Mucosa of rectum (tissue), 2 donors: ENCODE measurements around the gene CPNE4.
"Not testable (repeated sequence)": the region's sequence is repeated elsewhere in the genome, so short reads cannot be mapped to it uniquely, and the experiment has no call there.

ENCODE experiments used
- H3K27ac ChIP-seq, 2 donors: one replicate each; pipeline ENCODE4 v1.7.0; 2013; ENCODE audit warnings: inconsistent platforms in 2 of 2, low read depth in 2 of 2, low read length in 2 of 2
- H3K27me3 ChIP-seq, 2 donors: one replicate each; pipeline ENCODE4 v1.7.0; 2013; ENCODE audit warnings: low read length in 2 of 2; ENCODE audit not compliant: control insufficient read depth in 2 of 2, insufficient read depth in 2 of 2
- H3K36me3 ChIP-seq, 2 donors: one replicate each; pipeline ENCODE4 v1.7.0; 2013; ENCODE audit warnings: low read length in 2 of 2; ENCODE audit not compliant: control insufficient read depth in 2 of 2, insufficient read depth in 2 of 2
- H3K4me1 ChIP-seq, 2 donors: one replicate each; pipeline ENCODE4 v1.7.0; 2013; ENCODE audit warnings: low read length in 2 of 2, mild to moderate bottlenecking in 1 of 2; ENCODE audit not compliant: control insufficient read depth in 2 of 2, insufficient read depth in 2 of 2
- H3K4me3 ChIP-seq, 2 donors: one replicate each; pipeline ENCODE4 v1.7.0; 2013; ENCODE audit warnings: low read length in 2 of 2
- H3K9ac ChIP-seq, 2 donors: one replicate each; pipeline ENCODE4 v1.7.0; 2013; ENCODE audit warnings: low read length in 2 of 2, low read depth in 1 of 2, mild to moderate bottlenecking in 1 of 2
- H3K9me3 ChIP-seq, 2 donors: one replicate each; pipeline ENCODE4 v1.7.0; 2013; ENCODE audit warnings: low read length in 2 of 2; ENCODE audit not compliant: control insufficient read depth in 2 of 2
- donor health status: healthy.
- donor health status: Normal muscosa, but diverticular disease.

CPNE4 gene

DNA sequence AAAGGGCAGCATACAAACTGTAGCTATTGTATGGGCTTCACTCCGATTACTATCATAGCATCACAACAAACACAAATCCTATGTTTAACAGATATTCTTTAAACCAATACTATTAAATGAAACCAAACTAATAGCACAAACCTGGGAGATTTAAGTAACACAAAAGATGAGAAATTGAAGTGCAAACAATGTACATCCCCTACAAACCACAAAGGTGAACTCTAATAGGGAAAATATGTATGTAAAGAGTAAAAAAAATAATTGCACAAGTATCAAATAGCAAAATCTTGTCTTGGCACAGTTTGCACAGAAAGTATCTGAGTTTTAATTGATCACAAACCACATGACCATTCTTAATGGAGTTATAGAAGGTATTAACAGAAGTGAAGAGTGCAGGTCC is 138.5 kb downstream of the CPNE4 start:
- H3K27me3 ChIP-seq = no peaks in the 10 kb centered on the region
- no peak overlapping the region for H3K9ac ChIP-seq
- no peaks in the 10 kb centered on the region for H3K36me3 ChIP-seq
- H3K27ac ChIP-seq = no peak overlapping the region
- H3K4me3 ChIP-seq = no peak overlapping the region
- no peaks in the 10 kb centered on the region for H3K4me1 ChIP-seq
- H3K9me3 ChIP-seq = no peaks in the 10 kb centered on the region

DNA sequence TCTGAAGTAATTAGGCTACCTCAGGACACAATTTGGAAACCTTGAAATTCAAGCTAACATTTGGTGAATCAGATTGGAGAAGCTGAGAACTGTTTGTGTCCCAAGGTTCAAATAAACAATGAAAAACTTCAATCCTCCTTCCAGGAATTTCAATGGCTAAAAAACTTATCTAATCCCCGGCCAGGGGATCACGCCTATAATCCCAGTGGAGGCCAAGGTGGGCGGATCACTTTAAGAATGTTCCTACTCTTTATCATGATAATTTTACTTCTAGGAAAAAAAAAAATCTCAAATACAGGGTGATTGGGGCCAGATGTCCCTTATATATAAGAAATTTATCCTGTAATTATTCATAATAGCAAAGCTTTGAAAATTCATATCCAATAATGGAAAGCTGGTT is 139.0 kb downstream of the CPNE4 start:
- H3K27me3 ChIP-seq = no peaks in the 10 kb centered on the region

DNA sequence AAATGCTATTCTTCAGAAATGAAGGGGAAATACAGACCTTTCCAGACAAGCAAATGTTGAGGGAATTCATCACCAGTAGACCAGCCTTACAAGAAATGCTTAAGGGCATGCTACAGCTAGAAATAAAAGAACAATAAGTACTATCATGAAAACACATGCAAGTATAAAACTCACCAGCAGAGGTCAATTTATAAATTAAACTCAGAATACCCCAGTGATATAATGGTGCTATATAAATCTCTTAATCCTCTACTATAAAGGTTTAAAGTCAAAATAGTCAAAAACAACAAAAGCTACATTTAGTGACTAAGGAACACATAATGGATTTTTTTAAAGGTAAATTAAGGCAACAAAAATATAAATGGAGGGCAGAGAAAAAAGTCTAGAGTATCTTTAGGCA is 142.5 kb downstream of the CPNE4 start:
- H3K9ac ChIP-seq = no peak overlapping the region
- no peaks in the 10 kb centered on the region for H3K36me3 ChIP-seq
- no peak overlapping the region for H3K4me3 ChIP-seq
- H3K4me1 ChIP-seq = no peaks in the 10 kb centered on the region
- H3K9me3 ChIP-seq = no peaks in the 10 kb centered on the region
- H3K27ac ChIP-seq = no peak overlapping the region
- no peaks in the 10 kb centered on the region for H3K27me3 ChIP-seq

More for the DNA sequence above, 139.0 kb downstream of the CPNE4 start:
- no peaks in the 10 kb centered on the region for H3K9me3 ChIP-seq
- H3K4me1 ChIP-seq = no peaks in the 10 kb centered on the region
- H3K9ac ChIP-seq = no peak overlapping the region
- H3K27ac ChIP-seq = no peak overlapping the region
- H3K36me3 ChIP-seq = no peaks in the 10 kb centered on the region
- H3K4me3 ChIP-seq = no peak overlapping the region

DNA sequence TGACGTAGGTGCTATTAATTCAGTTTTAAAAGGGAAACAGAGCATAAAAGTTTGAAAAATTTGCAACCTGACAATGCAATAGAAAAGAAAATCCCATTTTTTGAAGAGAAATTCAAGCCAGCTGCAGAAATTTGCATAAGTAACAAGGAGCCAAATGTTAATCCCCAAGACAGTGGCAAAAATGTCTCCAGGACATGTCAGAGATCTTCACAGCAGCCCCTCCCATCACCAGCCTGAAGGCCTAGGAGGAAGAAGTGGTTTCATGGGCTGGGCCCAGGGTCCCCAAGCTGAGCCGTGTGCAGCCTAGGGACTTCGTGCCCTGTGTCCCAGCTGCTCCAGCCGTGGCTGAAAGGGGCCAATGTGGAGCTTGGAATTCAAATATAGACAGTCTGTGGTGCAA is 148.9 kb downstream of the CPNE4 start:
- not testable (repeated sequence) for H3K27ac ChIP-seq, H3K27me3 ChIP-seq, H3K4me1 ChIP-seq, H3K9ac ChIP-seq, H3K36me3 ChIP-seq, H3K9me3 ChIP-seq, H3K4me3 ChIP-seq

DNA sequence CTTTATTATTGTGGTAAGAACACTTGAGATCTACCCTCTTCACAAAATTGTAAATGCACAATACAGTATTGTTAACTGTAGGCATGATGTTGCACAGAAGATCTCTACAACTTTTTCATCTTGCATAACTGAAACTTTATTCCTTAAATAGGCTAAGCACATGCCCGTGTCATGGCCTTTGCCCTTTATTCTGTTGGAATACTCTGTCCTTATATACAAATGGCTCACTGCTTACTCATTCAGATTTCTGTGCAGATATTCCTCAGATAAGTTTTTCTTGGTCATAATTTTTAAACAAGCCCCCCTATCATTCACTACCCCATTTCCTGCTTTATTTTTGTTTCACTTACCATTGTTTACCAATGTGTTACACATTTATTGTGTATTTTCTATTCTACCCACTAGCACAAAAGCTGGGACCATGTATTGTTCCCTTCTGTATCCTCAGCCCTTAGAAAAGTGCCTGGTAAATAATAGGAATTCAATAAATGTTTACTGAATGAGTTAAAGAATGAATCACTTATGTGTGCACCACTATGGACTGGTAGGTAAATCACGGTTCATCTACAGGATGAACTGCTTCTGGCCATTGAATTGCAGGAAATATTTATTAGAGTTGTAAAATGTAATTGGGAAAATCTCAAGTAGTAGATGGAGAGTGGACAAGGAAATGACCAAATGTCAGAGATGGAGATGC is 151.0 kb downstream of the CPNE4 start:
- H3K27ac ChIP-seq = no peak overlapping the region
- H3K27me3 ChIP-seq = no peaks in the 10 kb centered on the region
- H3K4me3 ChIP-seq = no peak overlapping the region
- no peaks in the 10 kb centered on the region for H3K9me3 ChIP-seq
- no peaks in the 10 kb centered on the region for H3K4me1 ChIP-seq
- H3K36me3 ChIP-seq = no peaks in the 10 kb centered on the region
- H3K9ac ChIP-seq = no peak overlapping the region

DNA sequence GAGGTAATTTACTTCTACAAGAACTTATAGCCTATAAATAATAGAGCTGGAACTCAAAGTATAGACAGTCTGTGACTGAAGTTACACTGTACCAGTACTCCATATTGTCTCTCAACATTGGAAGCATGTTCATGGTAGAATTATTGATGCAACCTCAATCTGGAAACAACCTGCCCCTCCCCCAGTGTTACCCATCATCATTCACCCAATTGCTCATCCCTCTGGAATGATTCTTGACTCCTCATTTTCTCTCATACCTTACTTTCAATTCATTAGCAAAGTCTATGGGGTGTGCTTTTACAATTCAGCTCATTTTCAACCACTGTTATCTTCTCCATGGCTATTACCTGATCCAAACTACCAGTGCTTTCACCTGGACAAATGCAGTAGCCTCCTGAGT is 151.7 kb downstream of the CPNE4 start:
- Histone ChIP-seq H3K27ac (no peak overlapping the region), H3K9me3 (no peaks in the 10 kb centered on the region), H3K4me1 (no peaks in the 10 kb centered on the region), H3K36me3 (no peaks in the 10 kb centered on the region), H3K27me3 (no peaks in the 10 kb centered on the region), H3K4me3 (no peak overlapping the region), H3K9ac (no peak overlapping the region)

DNA sequence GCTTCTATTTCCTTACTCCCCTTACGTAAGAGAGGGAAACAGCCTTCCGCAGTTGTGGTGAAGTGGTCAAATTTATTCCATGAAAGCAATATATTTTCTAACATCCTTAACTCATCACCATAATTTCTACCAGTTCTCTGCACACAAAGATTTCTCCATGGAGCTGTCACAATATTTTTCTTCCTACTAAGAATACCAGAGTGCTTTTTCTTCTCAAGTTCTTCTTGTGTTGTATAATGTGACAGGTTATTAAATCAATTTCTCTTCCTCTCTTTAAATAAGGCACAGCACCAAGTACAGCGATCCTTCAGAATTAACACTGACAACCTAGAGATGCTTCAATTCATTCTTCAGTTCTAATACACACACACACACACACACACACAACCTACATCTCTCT is 153.0 kb downstream of the CPNE4 start:
- no peaks in the 10 kb centered on the region for H3K4me1 ChIP-seq
- no peaks in the 10 kb centered on the region for H3K9me3 ChIP-seq
- H3K9ac ChIP-seq = no peak overlapping the region
- H3K4me3 ChIP-seq = no peak overlapping the region
- H3K27ac ChIP-seq = no peak overlapping the region
- H3K27me3 ChIP-seq = no peaks in the 10 kb centered on the region
- no peaks in the 10 kb centered on the region for H3K36me3 ChIP-seq

DNA sequence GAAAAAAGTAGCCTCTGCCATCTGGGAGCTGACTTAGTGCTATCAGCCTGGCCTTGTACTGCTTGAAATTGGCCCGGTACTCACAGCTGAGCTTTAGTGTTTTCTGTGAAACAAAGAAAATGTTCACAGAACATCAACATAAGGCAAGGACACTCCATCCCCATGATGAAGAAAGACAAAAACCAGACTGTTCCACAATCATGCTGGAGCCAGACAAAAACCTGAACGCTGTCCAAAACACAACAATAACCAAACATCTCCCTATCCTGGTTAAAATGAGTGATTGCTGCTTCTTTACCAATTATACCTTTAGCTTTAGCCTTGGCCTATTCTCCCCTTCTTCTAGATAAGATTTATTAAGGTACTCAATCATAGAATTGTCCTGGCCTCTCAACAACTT is 153.9 kb downstream of the CPNE4 start:
- H3K27me3 ChIP-seq = no peaks in the 10 kb centered on the region
- H3K9ac ChIP-seq = no peak overlapping the region
- H3K4me1 ChIP-seq = no peaks in the 10 kb centered on the region
- H3K36me3 ChIP-seq = no peaks in the 10 kb centered on the region
- no peaks in the 10 kb centered on the region for H3K9me3 ChIP-seq
- H3K27ac ChIP-seq = no peak overlapping the region
- H3K4me3 ChIP-seq = no peak overlapping the region

DNA sequence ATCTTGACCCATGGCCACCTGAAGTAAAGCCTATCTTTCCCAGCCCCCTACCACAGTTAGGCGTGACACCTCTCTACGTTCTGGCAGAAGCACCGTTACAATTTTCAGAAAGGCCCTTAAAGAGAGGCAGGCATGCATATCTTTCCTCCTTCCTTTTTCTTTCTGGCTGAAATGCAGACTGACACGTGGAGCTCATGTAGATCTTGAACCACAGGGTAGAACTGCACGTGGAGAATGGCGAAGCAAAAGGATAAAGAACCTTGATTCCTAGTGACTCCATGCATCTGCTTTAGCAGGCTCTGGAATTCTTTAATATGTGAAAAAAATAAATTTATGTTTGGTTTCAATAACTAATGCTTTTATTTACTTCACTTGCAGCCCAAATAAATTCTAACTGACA is 166.6 kb downstream of the CPNE4 start:
- Histone ChIP-seq H3K9me3 (no peaks in the 10 kb centered on the region), H3K27ac (no peak overlapping the region), H3K27me3 (no peaks in the 10 kb centered on the region), H3K36me3 (no peaks in the 10 kb centered on the region), H3K9ac (no peak overlapping the region), H3K4me3 (no peak overlapping the region), H3K4me1 (no peaks in the 10 kb centered on the region)

DNA sequence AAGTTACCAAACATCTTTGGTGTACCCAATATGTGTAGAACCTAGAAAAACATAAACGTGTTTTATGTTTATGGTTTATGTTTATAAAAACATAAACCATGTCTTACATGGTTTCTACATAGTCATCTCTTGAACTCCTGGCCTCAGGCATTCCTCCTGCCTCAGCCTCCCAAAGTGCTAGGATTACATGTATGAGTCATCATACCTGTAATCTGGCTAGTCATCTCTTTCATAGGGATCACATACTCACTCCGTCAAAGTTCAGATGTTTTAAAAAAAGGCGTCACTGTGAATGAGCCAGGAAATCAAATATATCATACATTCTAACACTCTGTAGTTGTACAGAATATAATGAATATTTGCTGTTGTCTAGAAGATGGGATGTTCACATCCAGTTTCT is 178.6 kb downstream of the CPNE4 start:
- H3K9ac ChIP-seq = no peak overlapping the region
- no peaks in the 10 kb centered on the region for H3K9me3 ChIP-seq
- no peaks in the 10 kb centered on the region for H3K4me1 ChIP-seq
- no peak overlapping the region for H3K4me3 ChIP-seq
- no peaks in the 10 kb centered on the region for H3K36me3 ChIP-seq
- no peak overlapping the region for H3K27ac ChIP-seq
- H3K27me3 ChIP-seq = no peaks in the 10 kb centered on the region

DNA sequence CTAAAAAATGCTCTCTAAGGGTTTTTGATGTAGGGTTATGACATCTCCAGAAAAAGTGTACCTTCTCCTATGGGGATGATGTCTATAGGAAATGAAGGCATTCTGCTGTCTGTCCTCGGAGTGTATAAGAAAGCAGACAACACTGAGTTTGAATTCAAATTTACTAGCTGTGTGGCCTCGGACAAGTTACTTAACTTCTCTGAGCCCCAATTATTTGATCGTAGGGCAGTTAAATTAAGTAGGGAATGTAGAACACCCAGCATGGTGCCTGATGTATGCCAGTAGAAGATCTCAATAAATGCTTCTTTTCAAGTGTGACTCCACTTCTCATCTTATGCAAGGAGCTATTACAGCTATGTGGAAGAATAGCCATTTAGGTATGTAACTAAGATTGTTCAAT is 184.6 kb downstream of the CPNE4 start:
- Histone ChIP-seq H3K4me3 (no peak overlapping the region), H3K9ac (no peak overlapping the region), H3K27me3 (no peaks in the 10 kb centered on the region), H3K27ac (no peak overlapping the region), H3K9me3 (no peaks in the 10 kb centered on the region), H3K4me1 (no peaks in the 10 kb centered on the region), H3K36me3 (no peaks in the 10 kb centered on the region)
